ENCODE data around the gene LLGL1.

DNA sequence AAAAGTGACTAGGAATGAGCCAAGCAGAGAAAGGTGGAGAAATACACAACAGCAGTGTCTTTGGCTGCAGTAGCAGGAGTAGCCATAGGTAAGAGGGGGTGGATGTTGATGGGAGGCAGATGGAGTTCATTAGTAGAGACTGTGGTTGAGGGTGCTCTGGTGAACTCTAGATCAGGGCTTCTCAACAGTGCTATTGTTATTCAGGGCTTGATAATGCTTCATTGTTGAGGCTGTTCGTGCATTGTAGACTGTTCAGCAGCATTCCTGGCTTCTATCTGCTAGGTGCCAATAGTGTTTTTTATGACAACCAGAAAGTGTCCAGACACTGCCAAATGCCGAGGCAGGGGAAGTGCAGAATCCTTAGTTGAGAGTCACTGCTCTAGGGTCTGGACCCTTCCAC is 38.2 kb upstream of the LLGL1 start:
- TF ChIP-seq, protein P1, sequence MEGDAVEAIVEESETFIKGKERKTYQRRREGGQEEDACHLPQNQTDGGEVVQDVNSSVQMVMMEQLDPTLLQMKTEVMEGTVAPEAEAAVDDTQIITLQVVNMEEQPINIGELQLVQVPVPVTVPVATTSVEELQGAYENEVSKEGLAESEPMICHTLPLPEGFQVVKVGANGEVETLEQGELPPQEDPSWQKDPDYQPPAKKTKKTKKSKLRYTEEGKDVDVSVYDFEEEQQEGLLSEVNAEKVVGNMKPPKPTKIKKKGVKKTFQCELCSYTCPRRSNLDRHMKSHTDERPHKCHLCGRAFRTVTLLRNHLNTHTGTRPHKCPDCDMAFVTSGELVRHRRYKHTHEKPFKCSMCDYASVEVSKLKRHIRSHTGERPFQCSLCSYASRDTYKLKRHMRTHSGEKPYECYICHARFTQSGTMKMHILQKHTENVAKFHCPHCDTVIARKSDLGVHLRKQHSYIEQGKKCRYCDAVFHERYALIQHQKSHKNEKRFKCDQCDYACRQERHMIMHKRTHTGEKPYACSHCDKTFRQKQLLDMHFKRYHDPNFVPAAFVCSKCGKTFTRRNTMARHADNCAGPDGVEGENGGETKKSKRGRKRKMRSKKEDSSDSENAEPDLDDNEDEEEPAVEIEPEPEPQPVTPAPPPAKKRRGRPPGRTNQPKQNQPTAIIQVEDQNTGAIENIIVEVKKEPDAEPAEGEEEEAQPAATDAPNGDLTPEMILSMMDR (IDR thresholded peaks at IDR 0.05): no peak
- TF ChIP-seq EP300 (IDR thresholded peaks at IDR 0.05; ENCODE audit: low read depth) (no peak), POLR2A (IDR thresholded peaks at IDR 0.05) (no peak), POLR2AphosphoS5 (IDR thresholded peaks at IDR 0.05) (no peak)

All from transverse colon (tissue), 4 donors.